Measurements from ENCODE around the gene SAMD4A.

The SAMD4A gene

GRCh38 chr14:54675236-54676128, 108.6 kb downstream of the SAMD4A start:
- WGBS (ENCODE audit: extremely low coverage, insufficient coverage, insufficient read length): no CpG with 5 or more reads among the region's 11 CpGs
- Histone ChIP-seq H2BK5ac (ENCODE audit: low read depth, low read length, poor library complexity) (no peak overlapping the region), H3K4me3 (ENCODE audit: low read depth, low read length) (no peak overlapping the region), H2AK5ac (ENCODE audit: low read length) (no peak overlapping the region), H3K14ac (ENCODE audit: low read length) (no peak overlapping the region), H2BK12ac (ENCODE audit: low read length) (peak overlapping the region; percentile 20), H4K8ac (ENCODE audit: low read depth, low read length) (no peak overlapping the region), H3K23ac (ENCODE audit: low read length) (no peak overlapping the region), H3K79me1 (ENCODE audit: low read length) (peaks cover 3% of the 10 kb centered on the region), H3K36me3 (ENCODE audit: control insufficient read depth in 1 of 2, insufficient read depth in 2 of 2, low read length in 2 of 2) (no peaks in the 10 kb centered on the region), H2BK120ac (ENCODE audit: insufficient read depth, low read length, poor library complexity) (no peak overlapping the region), H4K91ac (ENCODE audit: low read depth, low read length) (no peak overlapping the region), H3K4ac (ENCODE audit: low read depth, low read length) (no peak overlapping the region), H3K18ac (ENCODE audit: low read length) (no peak overlapping the region), H3K4me1 (ENCODE audit: control insufficient read depth in 1 of 2, insufficient read depth in 2 of 2, low read length in 2 of 2) (peaks cover 5 to 15% of the 10 kb centered on the region in 2 experiments), H3K79me2 (ENCODE audit: control insufficient read depth, insufficient read depth, low read length, poor library complexity) (peaks cover 2% of the 10 kb centered on the region), H3K9me3 (ENCODE audit: insufficient read depth, low read depth, low read length) (no peaks in the 10 kb centered on the region), H2AFZ (ENCODE audit: insufficient read depth, low read length, poor library complexity) (no peak overlapping the region), H3K4me2 (ENCODE audit: low read length) (no peak overlapping the region), H3K27ac (ENCODE audit: low read depth, low read length) (no peak overlapping the region), H4K12ac (ENCODE audit: low read depth, low read length) (no peak overlapping the region), H3K27me3 (ENCODE audit: insufficient read depth, low read length) (no peaks in the 10 kb centered on the region), H3K9ac (ENCODE audit: low read length) (no peak overlapping the region)
- no peak for DNase-seq

- DNase-seq: peak; percentile 16 to 54
- no CpG with 5 or more reads among the region's 11 CpGs for WGBS (ENCODE audit: extremely low coverage, insufficient coverage, insufficient read length)
These were observed 110.1 kb downstream of the SAMD4A start for GRCh38 chr14:54676812-54677708.

DNA sequence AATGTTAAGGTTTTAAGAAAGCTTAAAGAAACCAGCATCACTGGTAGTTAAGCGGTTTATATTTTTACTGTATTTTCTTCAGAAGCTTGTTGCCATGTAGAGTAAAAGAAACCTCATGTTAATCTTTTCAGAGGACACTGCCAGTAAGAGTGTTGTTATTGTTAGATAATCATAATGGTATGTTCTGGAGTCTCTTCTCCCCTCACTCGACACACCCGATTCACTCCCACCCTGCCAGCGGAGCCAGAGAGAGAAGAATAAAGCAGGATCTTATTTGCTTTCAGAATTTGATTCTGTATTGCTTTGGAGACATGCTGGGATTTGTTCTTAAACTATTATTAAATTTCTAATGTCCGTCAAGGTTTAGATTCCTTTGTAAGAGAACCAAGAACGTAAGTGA, 113.7 kb downstream of the SAMD4A start:
- Histone ChIP-seq H2BK5ac (ENCODE audit: low read depth, low read length, poor library complexity) (no peak overlapping the region), H2AK5ac (ENCODE audit: low read length) (no peak overlapping the region), H2BK12ac (ENCODE audit: low read length) (no peak overlapping the region), H2BK120ac (ENCODE audit: insufficient read depth, low read length, poor library complexity) (no peak overlapping the region), H3K9ac (ENCODE audit: low read length) (no peak overlapping the region), H3K36me3 (ENCODE audit: control insufficient read depth in 1 of 2, insufficient read depth in 2 of 2, low read length in 2 of 2) (no peaks in the 10 kb centered on the region), H3K27me3 (ENCODE audit: insufficient read depth, low read length) (no peaks in the 10 kb centered on the region), H2AFZ (ENCODE audit: insufficient read depth, low read length, poor library complexity) (no peak overlapping the region), H3K4me3 (ENCODE audit: low read depth, low read length) (no peak overlapping the region), H3K14ac (ENCODE audit: low read length) (no peak overlapping the region), H3K4me1 (ENCODE audit: control insufficient read depth in 1 of 2, insufficient read depth in 2 of 2, low read length in 2 of 2) (peaks cover 9 to 13% of the 10 kb centered on the region in 2 experiments), H4K91ac (ENCODE audit: low read depth, low read length) (no peak overlapping the region), H3K4ac (ENCODE audit: low read depth, low read length) (no peak overlapping the region), H4K8ac (ENCODE audit: low read depth, low read length) (no peak overlapping the region), H3K79me1 (ENCODE audit: low read length) (peaks cover 2% of the 10 kb centered on the region), H3K27ac (ENCODE audit: low read depth, low read length) (no peak overlapping the region), H3K79me2 (ENCODE audit: control insufficient read depth, insufficient read depth, low read length, poor library complexity) (no peaks in the 10 kb centered on the region), H4K12ac (ENCODE audit: low read depth, low read length) (no peak overlapping the region), H3K4me2 (ENCODE audit: low read length) (no peak overlapping the region), H3K9me3 (ENCODE audit: insufficient read depth, low read depth, low read length) (no peaks in the 10 kb centered on the region), H3K23ac (ENCODE audit: low read length) (no peak overlapping the region), H3K18ac (ENCODE audit: low read length) (no peak overlapping the region)
- DNase-seq: no peak
- no CpG with 5 or more reads among the region's 6 CpGs for WGBS (ENCODE audit: extremely low coverage, insufficient coverage, insufficient read length)

More at GRCh38 chr14:54676812-54677708, 110.1 kb downstream of the SAMD4A start:
- Histone ChIP-seq H3K79me2 (ENCODE audit: control insufficient read depth, insufficient read depth, low read length, poor library complexity) (no peaks in the 10 kb centered on the region), H3K4me1 (ENCODE audit: control insufficient read depth in 1 of 2, insufficient read depth in 2 of 2, low read length in 2 of 2) (peaks cover 6 to 16% of the 10 kb centered on the region in 2 experiments), H4K8ac (ENCODE audit: low read depth, low read length) (no peak overlapping the region), H4K12ac (ENCODE audit: low read depth, low read length) (no peak overlapping the region), H3K9ac (ENCODE audit: low read length) (no peak overlapping the region), H3K4ac (ENCODE audit: low read depth, low read length) (no peak overlapping the region), H3K23ac (ENCODE audit: low read length) (no peak overlapping the region), H2BK12ac (ENCODE audit: low read length) (no peak overlapping the region), H2BK5ac (ENCODE audit: low read depth, low read length, poor library complexity) (no peak overlapping the region), H3K4me2 (ENCODE audit: low read length) (peak overlapping the region; percentile 33), H3K27ac (ENCODE audit: low read depth, low read length) (peak overlapping the region; percentile 79), H2AK5ac (ENCODE audit: low read length) (no peak overlapping the region), H2BK120ac (ENCODE audit: insufficient read depth, low read length, poor library complexity) (no peak overlapping the region), H3K79me1 (ENCODE audit: low read length) (no peaks in the 10 kb centered on the region), H4K91ac (ENCODE audit: low read depth, low read length) (no peak overlapping the region), H3K18ac (ENCODE audit: low read length) (no peak overlapping the region), H3K36me3 (ENCODE audit: control insufficient read depth in 1 of 2, insufficient read depth in 2 of 2, low read length in 2 of 2) (no peaks in the 10 kb centered on the region), H3K14ac (ENCODE audit: low read length) (no peak overlapping the region), H3K9me3 (ENCODE audit: insufficient read depth, low read depth, low read length) (no peaks in the 10 kb centered on the region), H2AFZ (ENCODE audit: insufficient read depth, low read length, poor library complexity) (no peak overlapping the region), H3K27me3 (ENCODE audit: insufficient read depth, low read length) (no peaks in the 10 kb centered on the region), H3K4me3 (ENCODE audit: low read depth, low read length) (no peak overlapping the region)

- Histone ChIP-seq H3K4me2 (ENCODE audit: low read length) (no peak overlapping the region), H2AFZ (ENCODE audit: insufficient read depth, low read length, poor library complexity) (no peak overlapping the region), H3K4ac (ENCODE audit: low read depth, low read length) (no peak overlapping the region), H4K12ac (ENCODE audit: low read depth, low read length) (no peak overlapping the region), H2AK5ac (ENCODE audit: low read length) (no peak overlapping the region), H2BK5ac (ENCODE audit: low read depth, low read length, poor library complexity) (no peak overlapping the region), H3K4me3 (ENCODE audit: low read depth, low read length) (no peak overlapping the region), H2BK120ac (ENCODE audit: insufficient read depth, low read length, poor library complexity) (no peak overlapping the region), H3K4me1 (ENCODE audit: control insufficient read depth in 1 of 2, insufficient read depth in 2 of 2, low read length in 2 of 2) (peaks cover 8 to 11% of the 10 kb centered on the region in 2 experiments), H3K14ac (ENCODE audit: low read length) (no peak overlapping the region), H3K9ac (ENCODE audit: low read length) (no peak overlapping the region), H4K8ac (ENCODE audit: low read depth, low read length) (no peak overlapping the region), H3K79me2 (ENCODE audit: control insufficient read depth, insufficient read depth, low read length, poor library complexity) (no peaks in the 10 kb centered on the region), H3K18ac (ENCODE audit: low read length) (no peak overlapping the region), H2BK12ac (ENCODE audit: low read length) (no peak overlapping the region), H3K27ac (ENCODE audit: low read depth, low read length) (no peak overlapping the region), H3K27me3 (ENCODE audit: insufficient read depth, low read length) (no peaks in the 10 kb centered on the region), H3K23ac (ENCODE audit: low read length) (no peak overlapping the region), H3K79me1 (ENCODE audit: low read length) (peaks cover 2% of the 10 kb centered on the region), H3K36me3 (ENCODE audit: control insufficient read depth in 1 of 2, insufficient read depth in 2 of 2, low read length in 2 of 2) (no peaks in the 10 kb centered on the region), H3K9me3 (ENCODE audit: insufficient read depth, low read depth, low read length) (no peaks in the 10 kb centered on the region), H4K91ac (ENCODE audit: low read depth, low read length) (no peak overlapping the region)
- WGBS (ENCODE audit: extremely low coverage, insufficient coverage, insufficient read length): no CpG with 5 or more reads among the region's 4 CpGs
- DNase-seq: no peak
These were observed 114.9 kb downstream of the SAMD4A start for GRCh38 chr14:54681811-54682261.
